ENCODE measurements around the gene ARRDC4.

- TF ChIP-seq CTCF (IDR thresholded peaks at IDR 0.05) (no peak), USF2 (CRISPR knock-in tag; IDR thresholded peaks at IDR 0.05) (no peak), ATF3 (CRISPR knock-in tag; conservative IDR thresholded peaks at IDR 0.05) (no peak), TCF7 (CRISPR knock-in tag; IDR thresholded peaks at IDR 0.05; ENCODE audit: low read depth) (no peak), ZNF396 (CRISPR knock-in tag; IDR thresholded peaks at IDR 0.05; ENCODE audit: borderline replicate concordance) (no peak), AR (CRISPR knock-in tag; IDR thresholded peaks at IDR 0.05) (no peak), AFF4 (CRISPR knock-in tag; IDR thresholded peaks at IDR 0.05; ENCODE audit: borderline replicate concordance) (no peak)
Measured at GRCh38 chr15:97921296-97921865, 39.1 kb upstream of the ARRDC4 start.
